Measurements from ENCODE around the gene SV2C.
"Not testable (repeated sequence)": the region's sequence is repeated elsewhere in the genome, so short reads cannot be mapped to it uniquely, and the experiment has no call there.

The SV2C gene

GRCh38 chr5:76202182-76202581 is 119.0 kb downstream of the SV2C start:
- DNase-seq (ENCODE audit: low spot score): no peak

DNA sequence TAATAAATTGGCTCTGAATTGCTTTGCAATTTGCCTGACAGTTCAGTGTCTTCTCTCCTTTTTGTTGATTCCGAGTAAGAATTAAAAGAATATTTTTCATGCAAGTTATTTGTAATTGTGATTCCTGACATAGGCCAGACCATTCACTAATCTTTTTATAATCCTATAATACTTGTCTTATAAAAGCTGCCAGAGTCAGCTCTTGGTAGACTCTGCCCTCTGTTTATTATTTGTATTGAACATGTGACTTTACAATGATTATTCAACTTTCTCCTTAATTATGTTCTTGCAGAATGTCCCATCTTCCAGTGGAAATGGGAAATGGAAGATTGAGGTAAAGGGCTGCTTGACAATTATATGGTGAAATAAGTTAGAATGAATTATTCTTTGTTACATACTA is 121.0 kb downstream of the SV2C start:
- DNase-seq (ENCODE audit: low spot score): no peak

DNA sequence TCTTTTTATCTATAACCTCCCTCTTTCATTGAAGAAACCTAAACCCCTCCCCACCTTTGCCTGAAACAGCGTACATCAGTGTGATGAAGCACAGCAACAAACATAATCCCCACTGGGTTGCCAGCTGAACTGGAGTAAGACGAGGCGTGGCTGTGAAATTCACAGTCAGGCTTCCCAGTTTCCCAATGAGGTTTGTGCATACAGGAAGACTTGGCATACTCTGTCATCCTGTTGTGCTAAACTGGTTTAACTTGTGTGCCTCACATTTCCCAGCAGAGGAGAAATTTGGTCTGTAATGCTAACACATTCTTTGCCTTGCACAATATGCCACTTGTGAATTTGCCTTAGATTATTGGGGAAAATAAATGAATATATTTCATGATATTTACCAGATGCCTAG is 121.5 kb downstream of the SV2C start:
- DNase-seq (ENCODE audit: low spot score): no peak

GRCh38 chr5:76207120-76207519 is 123.9 kb downstream of the SV2C start:
- DNase-seq (ENCODE audit: low spot score): no peak

GRCh38 chr5:76209297-76209696 is 126.1 kb downstream of the SV2C start:
- DNase-seq (ENCODE audit: low spot score): no peak

DNA sequence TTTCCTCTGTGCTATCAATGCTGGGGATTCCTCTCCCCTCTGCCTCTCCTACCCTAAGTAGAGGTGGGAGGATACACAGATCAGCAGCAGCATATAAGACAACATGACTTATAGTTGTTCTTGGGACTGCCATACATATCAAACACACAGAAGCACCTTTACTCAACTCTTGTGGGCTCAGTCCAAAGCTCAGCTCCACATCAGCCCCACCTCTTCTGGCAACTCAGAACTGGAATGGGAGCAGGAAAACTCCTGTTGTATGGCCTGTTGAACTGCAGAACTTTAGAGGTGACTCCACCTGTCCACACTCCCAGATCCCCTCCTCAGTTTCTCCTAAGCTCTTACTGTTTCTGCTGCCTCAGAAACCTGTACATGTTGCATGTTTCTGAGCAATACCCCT is 127.8 kb downstream of the SV2C start:
- DNase-seq (ENCODE audit: low spot score): no peak

- no peak for DNase-seq (ENCODE audit: low spot score)
These were observed 130.7 kb downstream of the SV2C start for GRCh38 chr5:76213858-76214257.

DNA sequence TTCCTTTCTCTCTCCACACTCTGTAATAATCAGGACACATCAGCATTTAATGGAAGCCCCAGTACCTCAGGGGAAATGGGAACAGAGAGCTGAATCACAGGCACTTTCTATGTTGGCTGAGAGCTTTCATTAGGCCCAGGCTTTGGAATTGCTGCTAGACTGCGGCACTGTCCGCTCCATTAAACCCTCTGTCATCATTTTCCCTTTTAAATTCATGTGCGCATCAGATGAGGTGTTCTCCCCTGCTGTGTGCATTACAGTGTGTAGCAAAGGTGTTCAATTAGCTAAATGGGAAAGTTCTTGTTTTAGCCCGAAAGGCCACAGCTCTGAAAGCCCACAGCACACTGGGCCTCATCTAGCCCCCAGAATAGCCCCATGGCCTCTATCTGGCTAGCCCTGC is 133.6 kb downstream of the SV2C start:
- DNase-seq (ENCODE audit: low spot score): no peak

- DNase-seq (ENCODE audit: low spot score): no peak
These were observed 136.5 kb downstream of the SV2C start for GRCh38 chr5:76219636-76220035.

GRCh38 chr5:76221311-76221710 is 138.1 kb downstream of the SV2C start:
- no peak for DNase-seq (ENCODE audit: low spot score)

DNA sequence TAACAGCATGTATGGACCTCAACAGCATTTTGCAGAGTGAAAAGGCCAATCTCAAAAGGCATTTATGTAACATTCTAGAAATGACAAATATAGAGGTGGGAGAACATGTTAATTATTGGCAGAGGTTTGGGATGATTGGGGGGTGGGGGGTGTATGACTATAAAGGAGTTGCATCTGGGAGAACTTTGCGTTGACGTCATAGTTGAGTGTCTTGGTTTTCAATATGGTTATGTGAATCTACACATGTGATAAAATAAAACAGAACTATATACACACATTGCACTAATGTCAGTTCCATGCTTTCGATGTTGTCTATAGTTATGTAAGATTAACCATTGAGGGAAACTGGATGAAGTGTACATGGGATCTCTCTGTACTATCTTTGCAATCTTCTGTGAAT is 139.1 kb downstream of the SV2C start:
- no peak for DNase-seq (ENCODE audit: low spot score)

GRCh38 chr5:76223696-76224095 is 140.5 kb downstream of the SV2C start:
- no peak for DNase-seq (ENCODE audit: low spot score)

- no peak for DNase-seq (ENCODE audit: low spot score)
These were observed 141.7 kb downstream of the SV2C start for GRCh38 chr5:76224898-76225297.

- DNase-seq (ENCODE audit: low spot score): no peak
These were observed 142.2 kb downstream of the SV2C start for GRCh38 chr5:76225336-76225735.

DNA sequence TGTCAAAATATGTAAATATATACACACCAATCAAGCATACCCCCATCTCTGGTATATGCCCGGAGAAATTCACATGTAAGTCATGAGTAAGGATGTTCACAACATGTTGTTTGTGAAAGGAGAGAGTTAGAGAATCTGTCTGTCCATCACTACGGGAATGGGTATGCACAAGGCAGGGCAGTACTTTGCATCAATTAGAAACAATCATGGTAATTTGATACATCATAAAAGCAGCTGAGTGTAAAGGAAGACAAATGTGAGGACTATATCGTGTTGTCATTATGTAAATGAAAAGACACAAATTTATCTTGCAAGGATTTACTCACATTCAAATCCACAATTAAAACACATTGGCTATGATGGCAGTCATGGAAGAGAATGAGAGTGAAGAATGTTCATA is 146.7 kb downstream of the SV2C start:
- DNase-seq (ENCODE audit: low spot score): no peak

- DNase-seq (ENCODE audit: low spot score): no peak
These were observed 147.6 kb downstream of the SV2C start for GRCh38 chr5:76230711-76231285.

DNA sequence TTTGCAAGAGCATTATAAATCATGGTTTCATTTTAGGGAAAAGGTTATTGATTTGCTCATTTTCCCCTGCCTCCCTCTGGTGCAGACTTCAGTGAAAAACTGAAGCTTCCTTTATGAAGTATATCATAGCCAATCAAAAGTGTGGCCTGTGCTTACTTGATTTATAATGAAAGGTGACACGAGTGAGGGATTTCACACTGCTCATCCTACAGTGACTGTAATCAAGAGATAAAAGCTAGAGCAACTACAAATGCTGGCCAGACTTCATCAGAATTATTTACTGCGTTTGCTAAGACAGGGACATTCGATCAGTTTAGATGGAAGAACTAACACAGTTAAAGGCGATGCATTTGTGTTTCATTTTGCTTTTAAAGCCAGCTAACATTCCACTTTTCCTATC is 151.5 kb downstream of the SV2C start:
- DNase-seq (ENCODE audit: low spot score): no peak

- no peak for DNase-seq (ENCODE audit: low spot score)
These were observed 153.5 kb downstream of the SV2C start for GRCh38 chr5:76236684-76237083.

DNA sequence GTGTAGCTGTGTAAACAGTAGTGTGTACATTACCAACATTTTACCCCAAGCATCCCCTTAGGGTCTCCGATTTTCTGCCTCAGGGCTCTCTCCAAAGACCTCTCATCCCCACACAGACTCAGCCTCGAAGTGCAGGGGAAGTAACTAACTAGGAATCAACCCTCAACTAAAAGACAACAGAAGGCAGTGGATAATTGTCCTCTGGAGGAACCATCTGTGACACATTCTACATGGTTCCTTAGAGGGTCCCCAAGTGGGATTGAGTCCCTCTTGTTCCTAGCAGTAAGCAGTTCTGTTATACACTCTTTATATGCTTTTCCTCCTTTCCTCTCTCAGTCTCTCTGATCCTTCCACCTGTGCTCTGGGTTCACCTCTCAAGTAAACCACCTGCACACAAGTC is 157.2 kb downstream of the SV2C start:
- no peak for DNase-seq (ENCODE audit: low spot score)

GRCh38 chr5:76242155-76242554 is 159.0 kb downstream of the SV2C start:
- DNase-seq (ENCODE audit: low spot score): not testable (repeated sequence)

- DNase-seq (ENCODE audit: low spot score): no peak
These were observed 162.4 kb downstream of the SV2C start for GRCh38 chr5:76245590-76245989.

DNA sequence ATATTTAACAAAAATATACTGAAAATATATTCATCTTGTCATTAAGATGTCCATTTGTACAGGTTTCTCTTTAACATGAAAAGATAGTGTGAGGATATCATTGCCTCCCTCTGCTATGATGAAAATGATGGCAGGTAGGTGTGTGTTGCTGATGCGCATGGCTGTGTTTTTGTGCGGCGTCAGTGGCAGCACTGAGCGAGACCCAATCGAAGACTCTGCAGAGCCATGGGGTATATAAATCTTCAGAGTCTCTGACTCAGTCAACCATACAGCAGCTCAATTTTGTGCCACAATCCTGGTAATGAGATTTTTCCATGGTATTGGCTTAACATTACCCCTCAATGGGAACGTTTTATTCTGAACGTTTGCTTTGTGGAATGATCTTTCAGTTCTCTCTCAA is 166.4 kb downstream of the SV2C start:
- DNase-seq (ENCODE audit: low spot score): no peak

DNA sequence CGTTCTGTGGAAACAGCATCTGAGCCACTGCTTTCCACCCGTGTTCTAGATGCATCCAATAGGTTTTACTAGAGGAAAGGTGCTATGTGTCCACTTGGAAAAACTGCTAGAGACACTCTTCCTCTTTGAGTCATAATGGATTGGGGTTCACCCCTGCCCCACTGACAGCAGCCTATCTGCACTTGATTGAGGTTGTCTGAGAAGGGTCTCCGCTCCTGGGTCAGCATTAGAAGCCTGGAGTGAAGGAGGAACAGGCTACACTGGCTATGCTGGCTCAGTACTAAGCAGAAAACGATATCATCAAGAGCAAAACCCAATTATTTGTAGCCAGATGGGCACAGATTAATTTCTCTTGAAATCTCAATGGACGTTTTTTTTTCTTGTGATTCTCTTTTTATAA is 167.3 kb downstream of the SV2C start:
- no peak for DNase-seq (ENCODE audit: low spot score)

- DNase-seq (ENCODE audit: low spot score): no peak
These were observed 168.5 kb downstream of the SV2C start for GRCh38 chr5:76251656-76252055.

- no peak for DNase-seq (ENCODE audit: low spot score)
These were observed 169.3 kb downstream of the SV2C start for GRCh38 chr5:76252437-76252836.

Data from globus pallidus (tissue), 1 donor.